ENCODE measurements around the gene WNK2. TPM values are rescaled to one million over a fixed set of nuclear protein-coding genes. Genes with fewer than 3 reads are reported as not detected.
A peak's percentile ranks its signal among the peaks of the same experiment; 100 is the strongest.

WNK2 gene
- total RNA-seq, 4 donors from 2014 or later, result 18.6 to 89.9 (median 40.8) TPM

GRCh38 chr9:93203718-93204469 is 20.0 kb downstream of the WNK2 start:
- Histone ChIP-seq H3K9me3 (no peaks in the 10 kb centered on the region), H3K27me3 (no peaks in the 10 kb centered on the region), H3K36me3 (no peaks in the 10 kb centered on the region), H3K27ac (replicated peaks in 1 of 4) (peak overlapping the region; percentile 79 to 86 (median 84)), H3K4me1 (peaks cover 77 to 98% (median 90%) of the 10 kb centered on the region in 4 donors), H3K4me3 (no peak overlapping the region)
- intact Hi-C loops (cut with DNase I), result no loop called here
- TF ChIP-seq POLR2AphosphoS5 (IDR thresholded peaks at IDR 0.05), result no peak
- TF ChIP-seq EP300 (IDR thresholded peaks at IDR 0.05), result no peak
- TF ChIP-seq POLR2A (IDR thresholded peaks at IDR 0.05; ENCODE audit: low read depth), result no peak
- TF ChIP-seq, protein P1, sequence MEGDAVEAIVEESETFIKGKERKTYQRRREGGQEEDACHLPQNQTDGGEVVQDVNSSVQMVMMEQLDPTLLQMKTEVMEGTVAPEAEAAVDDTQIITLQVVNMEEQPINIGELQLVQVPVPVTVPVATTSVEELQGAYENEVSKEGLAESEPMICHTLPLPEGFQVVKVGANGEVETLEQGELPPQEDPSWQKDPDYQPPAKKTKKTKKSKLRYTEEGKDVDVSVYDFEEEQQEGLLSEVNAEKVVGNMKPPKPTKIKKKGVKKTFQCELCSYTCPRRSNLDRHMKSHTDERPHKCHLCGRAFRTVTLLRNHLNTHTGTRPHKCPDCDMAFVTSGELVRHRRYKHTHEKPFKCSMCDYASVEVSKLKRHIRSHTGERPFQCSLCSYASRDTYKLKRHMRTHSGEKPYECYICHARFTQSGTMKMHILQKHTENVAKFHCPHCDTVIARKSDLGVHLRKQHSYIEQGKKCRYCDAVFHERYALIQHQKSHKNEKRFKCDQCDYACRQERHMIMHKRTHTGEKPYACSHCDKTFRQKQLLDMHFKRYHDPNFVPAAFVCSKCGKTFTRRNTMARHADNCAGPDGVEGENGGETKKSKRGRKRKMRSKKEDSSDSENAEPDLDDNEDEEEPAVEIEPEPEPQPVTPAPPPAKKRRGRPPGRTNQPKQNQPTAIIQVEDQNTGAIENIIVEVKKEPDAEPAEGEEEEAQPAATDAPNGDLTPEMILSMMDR (IDR thresholded peaks at IDR 0.05), result no peak
- no peak for DNase-seq (ENCODE audit: extremely low spot score)
- 66% methylated on average over 15 of the region's 15 CpGs for WGBS

DNA sequence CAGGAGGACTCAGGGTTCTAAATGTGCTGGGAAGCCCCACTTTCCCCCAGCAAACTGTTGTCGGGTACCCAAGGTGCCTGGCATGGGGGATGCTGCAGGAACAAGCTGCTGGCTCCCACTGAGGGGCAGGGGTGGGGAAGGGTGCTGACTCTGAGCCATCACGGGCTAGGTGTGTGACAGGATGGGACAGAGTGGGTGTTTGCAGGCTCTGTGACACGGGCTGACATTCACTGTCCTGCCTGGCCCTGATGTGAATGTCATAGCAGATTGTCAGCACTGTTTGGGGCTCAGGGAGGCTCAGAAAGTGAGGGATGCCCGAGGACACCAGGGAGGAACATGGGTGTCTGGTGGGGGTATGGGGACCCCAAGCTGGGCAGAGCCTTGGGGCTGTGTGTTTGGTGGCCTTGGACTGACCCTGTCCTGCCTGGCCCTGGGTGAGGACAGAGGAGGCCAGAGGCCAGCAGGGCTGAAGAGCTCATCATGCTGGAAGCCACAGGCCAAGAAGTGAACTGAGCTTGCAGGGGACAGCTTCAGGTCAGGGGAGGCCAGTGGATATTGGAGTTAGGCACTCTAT is 20.6 kb downstream of the WNK2 start:
- peak overlapping the region; percentile 79 to 86 (median 84) for H3K27ac ChIP-seq (replicated peaks in 1 of 4)
- H3K27me3 ChIP-seq, result no peaks in the 10 kb centered on the region
- H3K9me3 ChIP-seq, result no peaks in the 10 kb centered on the region
- no peak for TF ChIP-seq POLR2AphosphoS5 (IDR thresholded peaks at IDR 0.05)
- TF ChIP-seq, protein P1 (IDR thresholded peaks at IDR 0.05), result no peak
- TF ChIP-seq EP300 (IDR thresholded peaks at IDR 0.05), result no peak
- TF ChIP-seq POLR2A (IDR thresholded peaks at IDR 0.05; ENCODE audit: low read depth), result no peak
- peaks cover 79 to 99% (median 89%) of the 10 kb centered on the region in 4 donors for H3K4me1 ChIP-seq
- WGBS, result 20% methylated on average over 1 of the region's 4 CpGs
- no peak for DNase-seq (ENCODE audit: extremely low spot score)
- intact Hi-C loops (cut with DNase I), result no loop called here
- H3K36me3 ChIP-seq, result no peaks in the 10 kb centered on the region
- no peak overlapping the region for H3K4me3 ChIP-seq

DNA sequence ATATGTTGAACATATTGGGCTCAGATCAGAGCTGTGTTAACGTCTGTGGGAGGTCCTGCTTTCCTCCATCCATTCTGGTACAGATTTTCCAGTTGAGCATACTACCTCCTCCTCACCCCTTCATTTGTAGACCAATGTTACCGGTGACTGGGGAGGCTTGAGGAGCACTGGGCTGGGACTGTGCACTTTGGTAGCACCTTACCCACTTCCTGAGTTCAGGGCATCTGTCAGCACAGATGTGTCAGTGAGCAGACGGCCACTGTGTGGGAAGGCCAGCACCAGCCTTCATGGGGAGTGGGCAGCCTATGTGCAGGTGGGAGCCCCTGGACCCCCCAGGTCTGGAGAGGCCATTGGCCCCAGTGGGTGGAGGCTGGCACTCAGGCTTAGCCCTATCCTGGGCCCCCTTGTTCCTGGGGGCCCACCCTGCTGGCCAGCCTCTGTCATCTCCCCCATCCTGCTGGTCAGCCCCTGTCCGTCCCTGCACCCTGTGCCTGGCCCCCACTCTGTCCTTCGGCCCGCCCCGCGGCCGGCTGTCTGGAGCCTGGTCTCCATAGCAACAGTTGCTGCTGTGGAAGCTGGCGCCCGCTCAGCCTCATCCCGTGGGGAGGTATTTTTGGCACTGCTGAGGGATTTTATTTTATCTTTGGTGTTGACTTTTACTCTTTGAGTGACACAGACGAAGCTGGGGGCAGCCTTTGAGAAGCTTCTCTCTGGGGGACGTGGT is 21.3 kb downstream of the WNK2 start:
- intact Hi-C loops (cut with DNase I), result no loop called here
- H3K4me3 ChIP-seq, result no peak overlapping the region

GRCh38 chr9:93205896-93206575 is 22.1 kb downstream of the WNK2 start:
- peaks cover 76 to 98% (median 83%) of the 10 kb centered on the region in 4 donors for H3K4me1 ChIP-seq
- DNase-seq (ENCODE audit: extremely low spot score), result no peak
- no peaks in the 10 kb centered on the region for H3K27me3 ChIP-seq
- intact Hi-C loops (cut with DNase I), result no loop called here
- no peaks in the 10 kb centered on the region for H3K36me3 ChIP-seq
- H3K27ac ChIP-seq (replicated peaks in 1 of 4), result peak overlapping the region; percentile 79 to 86 (median 84)
- no peaks in the 10 kb centered on the region for H3K9me3 ChIP-seq
- 79% methylated on average over 5 of the region's 12 CpGs for WGBS
- H3K4me3 ChIP-seq, result no peak overlapping the region
- TF ChIP-seq, protein P1 (IDR thresholded peaks at IDR 0.05), result no peak
- no peak for TF ChIP-seq EP300 (IDR thresholded peaks at IDR 0.05)
- TF ChIP-seq POLR2A (IDR thresholded peaks at IDR 0.05; ENCODE audit: low read depth), result no peak

More for the DNA sequence above, 21.3 kb downstream of the WNK2 start:
- peak; percentile 43 to 73 for TF ChIP-seq POLR2AphosphoS5 (IDR thresholded peaks at IDR 0.05)
- TF ChIP-seq, protein P1 (IDR thresholded peaks at IDR 0.05), result no peak
- Histone ChIP-seq H3K27me3 (no peaks in the 10 kb centered on the region), H3K4me1 (peaks cover 79 to 100% (median 90%) of the 10 kb centered on the region in 4 donors), H3K36me3 (no peaks in the 10 kb centered on the region), H3K9me3 (no peaks in the 10 kb centered on the region), H3K27ac (replicated peaks in 1 of 4) (peak overlapping the region; percentile 79 to 86 (median 84))
- WGBS, result 12% methylated on average over 12 of the region's 14 CpGs
- no peak for DNase-seq (ENCODE audit: extremely low spot score)

All from esophagus muscularis mucosa (tissue), 4 donors.